NB4 (cell line): ENCODE data around the gene LCN6.

ENCODE experiments used
- DNase-seq: peaks from one replicate; pipeline ENCODE4 v3.0.0; 2010; ENCODE audit warnings: low read depth
- H3K4me3 ChIP-seq: one replicate; pipeline ENCODE4 v1.5.1; 2011; ENCODE audit warnings: mild to moderate bottlenecking, low read depth, low read length, moderate library complexity
- MYC ChIP-seq: IDR thresholded peaks from 2 replicates; pipeline ENCODE4 v1.6.1; 2011; ENCODE audit warnings: low read depth, low read length
- POLR2A ChIP-seq: IDR thresholded peaks from 2 replicates; pipeline ENCODE4 v1.6.1; 2011; ENCODE audit warnings: mild to moderate bottlenecking; ENCODE audit not compliant: insufficient read length; ENCODE audit errors: extremely low read depth
- TF ChIP-seq, protein P1 (sequence below): IDR thresholded peaks from one replicate; pipeline ENCODE4 v1.5.1; 2012; ENCODE audit warnings: low read depth, low read length
- TF ChIP-seq, protein P2 (sequence below): IDR thresholded peaks from 2 replicates; pipeline ENCODE4 v1.6.1; 2011; ENCODE audit warnings: low read depth, low read length

The LCN6 gene

GRCh38 chr9:136718345-136719194 is 29.8 kb downstream of the LCN6 start:
- DNase-seq = no peak
- TF ChIP-seq, protein P1, sequence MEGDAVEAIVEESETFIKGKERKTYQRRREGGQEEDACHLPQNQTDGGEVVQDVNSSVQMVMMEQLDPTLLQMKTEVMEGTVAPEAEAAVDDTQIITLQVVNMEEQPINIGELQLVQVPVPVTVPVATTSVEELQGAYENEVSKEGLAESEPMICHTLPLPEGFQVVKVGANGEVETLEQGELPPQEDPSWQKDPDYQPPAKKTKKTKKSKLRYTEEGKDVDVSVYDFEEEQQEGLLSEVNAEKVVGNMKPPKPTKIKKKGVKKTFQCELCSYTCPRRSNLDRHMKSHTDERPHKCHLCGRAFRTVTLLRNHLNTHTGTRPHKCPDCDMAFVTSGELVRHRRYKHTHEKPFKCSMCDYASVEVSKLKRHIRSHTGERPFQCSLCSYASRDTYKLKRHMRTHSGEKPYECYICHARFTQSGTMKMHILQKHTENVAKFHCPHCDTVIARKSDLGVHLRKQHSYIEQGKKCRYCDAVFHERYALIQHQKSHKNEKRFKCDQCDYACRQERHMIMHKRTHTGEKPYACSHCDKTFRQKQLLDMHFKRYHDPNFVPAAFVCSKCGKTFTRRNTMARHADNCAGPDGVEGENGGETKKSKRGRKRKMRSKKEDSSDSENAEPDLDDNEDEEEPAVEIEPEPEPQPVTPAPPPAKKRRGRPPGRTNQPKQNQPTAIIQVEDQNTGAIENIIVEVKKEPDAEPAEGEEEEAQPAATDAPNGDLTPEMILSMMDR = no peak
- no peak for TF ChIP-seq POLR2A
- no peak for TF ChIP-seq MYC
- TF ChIP-seq, protein P2, sequence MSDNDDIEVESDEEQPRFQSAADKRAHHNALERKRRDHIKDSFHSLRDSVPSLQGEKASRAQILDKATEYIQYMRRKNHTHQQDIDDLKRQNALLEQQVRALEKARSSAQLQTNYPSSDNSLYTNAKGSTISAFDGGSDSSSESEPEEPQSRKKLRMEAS = no peak
- H3K4me3 ChIP-seq = no peak overlapping the region

DNA sequence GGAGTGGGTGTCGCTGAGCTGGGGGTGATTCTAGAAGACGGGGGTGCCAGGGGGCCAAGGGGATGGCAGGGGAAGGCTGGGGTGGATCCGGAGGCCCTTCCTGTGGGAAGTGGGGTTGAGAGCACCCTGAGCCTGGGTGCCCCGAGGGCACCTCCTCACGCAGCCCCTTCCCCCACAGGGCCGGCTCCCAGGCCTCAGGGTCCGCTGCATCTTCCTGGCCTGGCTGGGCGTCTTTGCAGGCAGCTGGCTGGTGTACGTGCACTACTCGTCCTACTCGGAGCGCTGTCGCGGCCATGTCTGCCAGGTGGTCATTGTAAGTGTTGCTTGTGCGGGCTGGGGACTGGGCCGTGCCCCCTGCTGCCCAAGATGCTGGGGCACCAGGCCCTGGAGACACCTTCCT is 30.9 kb downstream of the LCN6 start:
- TF ChIP-seq, protein P1 = no peak
- no peak for TF ChIP-seq MYC
- TF ChIP-seq POLR2A = no peak
- TF ChIP-seq, protein P2 = no peak
- H3K4me3 ChIP-seq = no peak overlapping the region
- no peak for DNase-seq

- DNase-seq = no peak
- H3K4me3 ChIP-seq = no peak overlapping the region
- TF ChIP-seq, protein P1 = no peak
- TF ChIP-seq MYC = no peak
Measured at GRCh38 chr9:136714893-136715274, 33.4 kb downstream of the LCN6 start.

DNA sequence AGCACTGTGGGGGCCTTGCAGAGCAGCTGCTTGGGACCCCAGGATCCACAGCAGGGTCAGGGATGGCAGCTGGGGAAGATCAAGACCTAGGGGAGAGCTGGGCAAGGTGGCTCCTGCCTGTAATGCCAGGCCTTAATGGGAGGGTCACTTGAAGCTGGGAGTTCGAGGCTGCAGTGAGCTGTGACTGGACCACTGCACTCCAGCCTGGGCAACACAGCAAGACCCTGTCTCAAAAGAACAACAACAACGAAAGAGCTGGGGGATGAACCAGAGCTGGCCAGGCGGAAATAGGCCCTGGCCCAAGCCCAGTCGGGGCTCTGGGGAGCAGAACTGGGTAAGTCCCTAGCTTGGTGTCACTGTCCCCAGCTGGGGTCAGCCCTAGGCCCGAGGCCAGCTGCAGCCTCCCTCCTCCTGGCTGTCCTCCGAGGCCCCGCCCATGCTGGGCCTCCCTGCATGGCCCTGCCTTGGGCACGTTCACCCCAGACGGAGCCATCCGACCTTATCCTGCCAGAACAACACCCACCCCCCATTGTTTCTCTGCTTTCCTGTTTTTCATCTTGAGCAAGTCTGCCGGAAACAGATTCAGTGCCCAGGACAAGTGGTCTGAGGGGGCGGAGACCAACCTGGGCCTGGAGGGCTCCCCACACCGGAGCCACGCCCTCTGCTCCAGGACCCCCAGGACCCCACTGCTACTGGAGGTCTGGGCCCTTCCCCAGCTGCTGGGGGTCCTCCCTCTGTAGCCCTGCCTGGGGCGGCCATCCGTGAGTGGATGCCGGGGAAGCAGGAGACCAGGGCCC is 34.0 kb downstream of the LCN6 start:
- TF ChIP-seq, protein P1 = no peak
- TF ChIP-seq, protein P2 = no peak
- no peak for TF ChIP-seq MYC
- no peak for TF ChIP-seq POLR2A
- H3K4me3 ChIP-seq = no peak overlapping the region
- no peak for DNase-seq

- peak overlapping the region; percentile 51 for H3K4me3 ChIP-seq
- TF ChIP-seq, protein P1 = no peak
- DNase-seq = no peak
Measured at GRCh38 chr9:136713550-136713949, 34.8 kb downstream of the LCN6 start.
